Duodenal mucosa (tissue), 2 donors: Measurements from ENCODE around the gene RTN1.

Experiments
- H3K27ac ChIP-seq: one replicate; pipeline ENCODE4 v1.7.0; 2013; ENCODE audit warnings: low read depth, low read length
- H3K27me3 ChIP-seq, 2 donors: one replicate each; pipeline ENCODE4 v1.7.0; 2013; ENCODE audit warnings: low read length in 2 of 2, control low read depth in 1 of 2; ENCODE audit not compliant: insufficient read depth in 2 of 2, control insufficient read depth in 1 of 2
- H3K36me3 ChIP-seq, 2 donors: one replicate each; pipeline ENCODE4 v1.7.0; 2013; ENCODE audit warnings: low read length in 2 of 2, control low read depth in 1 of 2; ENCODE audit not compliant: insufficient read depth in 2 of 2, control insufficient read depth in 1 of 2
- H3K4me1 ChIP-seq, 2 donors: one replicate each; pipeline ENCODE4 v1.7.0; 2013; ENCODE audit warnings: low read length in 2 of 2, control low read depth in 1 of 2; ENCODE audit not compliant: insufficient read depth in 2 of 2, control insufficient read depth in 1 of 2
- H3K4me3 ChIP-seq, 2 donors: one replicate each; pipeline ENCODE4 v1.7.0; 2013; ENCODE audit warnings: low read length in 2 of 2, low read depth in 1 of 2
- H3K9ac ChIP-seq, 2 donors: one replicate each; pipeline ENCODE4 v1.7.0; 2013; ENCODE audit warnings: low read length in 2 of 2, low read depth in 1 of 2
- H3K9me3 ChIP-seq, 2 donors: one replicate each; pipeline ENCODE4 v1.7.0; 2013; ENCODE audit warnings: low read length in 2 of 2, control low read depth in 1 of 2; ENCODE audit not compliant: control insufficient read depth in 1 of 2

The RTN1 gene

DNA sequence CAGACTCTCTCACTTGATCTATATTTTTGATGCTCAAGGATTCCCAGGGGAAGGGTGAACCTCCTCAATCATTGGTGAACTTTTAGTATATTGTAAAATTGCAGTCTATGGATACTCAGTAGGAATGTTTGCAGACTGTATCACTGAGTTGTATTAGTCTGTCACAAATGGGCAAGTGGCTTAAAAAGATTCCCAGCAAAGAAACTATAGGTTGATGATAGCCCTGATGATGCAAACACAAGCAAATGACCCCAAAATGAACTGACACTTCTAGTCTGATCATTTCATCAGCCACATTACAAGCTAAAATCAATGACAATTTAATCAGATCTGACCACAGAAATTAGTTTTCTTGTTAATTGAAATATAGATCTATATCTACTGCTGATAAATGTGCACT lies 59.5 kb downstream of the RTN1 start:
- Histone ChIP-seq H3K27ac (no peak overlapping the region), H3K9me3 (no peaks in the 10 kb centered on the region), H3K9ac (no peak overlapping the region), H3K4me1 (no peaks in the 10 kb centered on the region), H3K27me3 (no peaks in the 10 kb centered on the region), H3K4me3 (no peak overlapping the region), H3K36me3 (no peaks in the 10 kb centered on the region)

- no peaks in the 10 kb centered on the region for H3K27me3 ChIP-seq
- H3K36me3 ChIP-seq, result no peaks in the 10 kb centered on the region
- H3K9ac ChIP-seq, result no peak overlapping the region
These were observed 67.5 kb downstream of the RTN1 start for GRCh38 chr14:59803052-59803540.

DNA sequence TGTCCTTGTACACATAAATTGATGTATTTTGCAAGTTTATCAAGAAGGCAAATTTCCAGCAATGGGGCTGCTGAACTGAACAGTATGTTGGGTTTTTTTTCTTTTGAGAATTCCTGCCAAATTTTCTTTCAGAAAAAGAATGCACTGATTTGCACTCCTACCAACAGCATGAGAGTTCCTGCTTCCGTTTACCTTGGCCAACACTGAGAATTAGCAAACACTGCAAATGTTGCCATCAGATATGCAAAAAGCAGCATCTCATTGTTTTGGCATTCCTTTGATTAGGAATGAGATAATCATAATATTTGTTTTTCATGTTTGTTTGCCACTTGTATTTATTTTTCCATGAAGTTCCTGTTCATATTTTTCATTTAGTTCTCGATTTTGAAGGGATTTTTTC lies 82.4 kb downstream of the RTN1 start:
- H3K36me3 ChIP-seq, result no peaks in the 10 kb centered on the region
- no peak overlapping the region for H3K4me3 ChIP-seq
- H3K4me1 ChIP-seq, result no peaks in the 10 kb centered on the region
- no peaks in the 10 kb centered on the region for H3K9me3 ChIP-seq
- no peaks in the 10 kb centered on the region for H3K27me3 ChIP-seq
- H3K9ac ChIP-seq, result no peak overlapping the region
- H3K27ac ChIP-seq, result no peak overlapping the region

More at GRCh38 chr14:59803052-59803540, 67.5 kb downstream of the RTN1 start:
- H3K9me3 ChIP-seq, result no peaks in the 10 kb centered on the region
- H3K27ac ChIP-seq, result no peak overlapping the region
- no peaks in the 10 kb centered on the region for H3K4me1 ChIP-seq
- H3K4me3 ChIP-seq, result no peak overlapping the region

DNA sequence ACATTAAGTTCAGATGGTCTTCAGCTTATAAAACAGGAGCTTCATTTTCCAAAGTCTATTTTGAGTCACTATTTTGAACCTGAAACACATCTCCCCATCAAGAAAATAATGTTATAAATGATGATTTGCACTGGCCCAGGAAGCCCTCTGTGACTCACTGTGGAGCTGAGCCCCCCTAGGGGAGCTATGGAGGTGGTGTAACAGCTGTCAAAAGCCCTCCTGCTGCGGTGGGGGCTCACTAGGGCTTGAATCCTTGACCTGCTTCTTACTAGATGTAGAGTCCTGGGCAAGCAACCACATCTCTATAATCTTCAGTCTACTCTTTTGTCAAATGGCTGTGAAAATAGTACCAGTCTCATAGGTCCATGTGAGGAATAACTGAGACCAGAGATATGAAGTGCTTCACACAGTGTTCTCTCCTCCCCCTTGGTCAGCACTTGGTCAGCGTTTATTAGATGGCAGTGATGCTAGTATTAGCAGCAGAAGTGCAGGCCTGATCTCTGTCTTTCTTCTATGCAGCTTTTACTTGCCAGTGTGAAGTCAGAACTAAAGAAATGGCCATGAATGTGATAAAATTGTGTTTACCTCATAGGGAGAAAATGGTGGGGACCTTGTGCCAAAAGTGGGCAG lies 83.4 kb downstream of the RTN1 start:
- no peak overlapping the region for H3K4me3 ChIP-seq

DNA sequence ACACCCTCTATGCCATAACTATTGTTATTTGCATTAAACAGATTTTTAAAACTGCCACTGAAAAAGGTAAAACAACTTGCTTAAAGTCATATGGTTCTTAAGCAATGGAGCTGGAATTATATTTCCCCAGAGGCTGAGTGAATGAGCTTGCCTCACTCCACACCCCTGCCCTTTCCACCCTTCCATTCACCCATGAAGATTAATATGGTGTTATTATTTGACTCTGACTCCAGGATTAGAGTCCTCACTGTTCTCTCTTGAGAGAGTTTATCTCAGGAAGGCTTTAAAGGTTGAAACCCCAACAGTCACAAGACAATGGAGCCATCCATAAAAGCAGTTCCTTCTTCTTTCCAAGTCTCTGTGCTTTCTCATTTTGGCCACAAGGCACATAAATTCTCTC lies 84.9 kb downstream of the RTN1 start:
- Histone ChIP-seq H3K4me3 (no peak overlapping the region), H3K9me3 (no peaks in the 10 kb centered on the region), H3K4me1 (no peaks in the 10 kb centered on the region), H3K36me3 (no peaks in the 10 kb centered on the region), H3K9ac (no peak overlapping the region), H3K27me3 (no peaks in the 10 kb centered on the region), H3K27ac (no peak overlapping the region)

More for the DNA sequence above, 83.4 kb downstream of the RTN1 start:
- H3K27me3 ChIP-seq, result no peaks in the 10 kb centered on the region
- no peaks in the 10 kb centered on the region for H3K9me3 ChIP-seq
- no peak overlapping the region for H3K9ac ChIP-seq
- no peak overlapping the region for H3K27ac ChIP-seq
- H3K4me1 ChIP-seq, result no peaks in the 10 kb centered on the region
- no peaks in the 10 kb centered on the region for H3K36me3 ChIP-seq

DNA sequence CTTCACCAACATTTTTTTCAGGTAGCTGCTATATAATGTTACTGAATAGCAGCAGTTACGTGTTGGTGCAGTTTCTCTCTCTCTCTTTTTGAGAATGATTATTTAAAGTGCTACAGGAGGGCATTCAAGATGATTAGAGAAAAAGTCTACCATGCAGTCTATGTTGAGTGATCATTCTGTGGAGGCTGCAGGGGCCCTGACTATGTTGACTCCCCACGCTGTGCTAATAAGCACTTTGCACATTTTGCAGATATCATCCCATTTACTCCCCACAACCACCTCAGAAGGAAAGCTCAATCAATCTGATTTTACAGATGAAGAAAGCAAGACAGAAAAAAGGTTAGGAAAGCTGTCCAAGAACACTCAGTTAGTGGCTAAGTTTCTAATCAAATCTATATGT lies 87.8 kb downstream of the RTN1 start:
- H3K4me3 ChIP-seq, result no peak overlapping the region
- no peaks in the 10 kb centered on the region for H3K27me3 ChIP-seq
- no peak overlapping the region for H3K9ac ChIP-seq
- no peak overlapping the region for H3K27ac ChIP-seq
- H3K36me3 ChIP-seq, result no peaks in the 10 kb centered on the region
- no peaks in the 10 kb centered on the region for H3K4me1 ChIP-seq
- H3K9me3 ChIP-seq, result no peaks in the 10 kb centered on the region

DNA sequence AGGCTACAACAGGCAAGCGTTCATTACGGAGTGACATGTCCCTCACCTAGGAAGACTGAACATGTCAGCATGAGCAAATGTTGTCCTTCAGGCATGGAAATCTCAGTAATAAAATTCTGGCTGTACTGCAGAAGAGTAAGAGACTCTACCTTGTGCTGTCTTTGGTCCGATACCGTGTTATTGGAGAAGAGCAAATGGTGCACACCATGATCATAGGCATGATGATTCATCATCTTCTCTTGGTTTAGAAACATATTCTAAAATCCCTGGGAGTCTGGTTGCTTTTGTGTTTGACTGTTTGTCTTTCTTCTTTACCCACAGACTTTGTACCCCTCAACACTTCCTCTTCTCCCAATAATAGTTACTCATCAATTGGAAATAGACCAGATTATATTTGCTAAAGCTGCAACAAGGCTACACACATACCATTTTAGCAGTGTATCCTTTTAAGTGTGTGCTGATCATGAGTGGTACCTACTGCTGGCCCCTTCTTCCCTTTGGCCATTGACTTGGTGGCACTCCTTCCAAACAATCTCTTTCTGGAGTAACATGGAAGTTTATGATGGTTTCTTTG lies 93.5 kb downstream of the RTN1 start:
- H3K27ac ChIP-seq, result no peak overlapping the region
- no peak overlapping the region for H3K4me3 ChIP-seq
- H3K9me3 ChIP-seq, result no peaks in the 10 kb centered on the region
- H3K27me3 ChIP-seq, result no peaks in the 10 kb centered on the region
- H3K36me3 ChIP-seq, result no peaks in the 10 kb centered on the region
- H3K9ac ChIP-seq, result no peak overlapping the region
- no peaks in the 10 kb centered on the region for H3K4me1 ChIP-seq

DNA sequence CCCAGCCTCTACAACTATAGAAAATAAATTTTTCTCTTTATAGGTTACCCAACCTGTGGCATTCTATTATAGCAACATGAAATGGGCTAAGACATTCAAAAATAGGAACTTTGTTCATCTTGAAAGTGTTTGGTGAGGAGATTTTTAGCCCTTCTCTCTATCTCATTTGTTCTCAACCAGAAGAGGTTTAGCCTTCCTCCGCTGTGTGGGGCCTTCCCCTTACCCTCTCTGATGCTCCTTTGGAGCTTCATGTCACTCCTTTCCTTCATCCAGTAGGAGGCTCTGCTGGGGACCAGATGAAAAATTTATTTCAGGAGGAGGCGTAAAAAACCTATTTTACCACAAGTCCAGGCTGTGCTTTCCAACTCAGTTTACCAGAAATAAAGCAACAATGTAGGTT lies 94.1 kb downstream of the RTN1 start:
- no peaks in the 10 kb centered on the region for H3K36me3 ChIP-seq
- H3K9me3 ChIP-seq, result no peaks in the 10 kb centered on the region
- no peak overlapping the region for H3K4me3 ChIP-seq
- no peaks in the 10 kb centered on the region for H3K4me1 ChIP-seq
- H3K9ac ChIP-seq, result no peak overlapping the region
- no peak overlapping the region for H3K27ac ChIP-seq
- no peaks in the 10 kb centered on the region for H3K27me3 ChIP-seq

- H3K4me3 ChIP-seq, result no peak overlapping the region
- H3K9me3 ChIP-seq, result no peaks in the 10 kb centered on the region
- no peak overlapping the region for H3K27ac ChIP-seq
- H3K4me1 ChIP-seq, result no peaks in the 10 kb centered on the region
- no peak overlapping the region for H3K9ac ChIP-seq
- H3K36me3 ChIP-seq, result no peaks in the 10 kb centered on the region
- no peaks in the 10 kb centered on the region for H3K27me3 ChIP-seq
These were observed 98.3 kb downstream of the RTN1 start for GRCh38 chr14:59772233-59772632.

- H3K4me1 ChIP-seq, result no peaks in the 10 kb centered on the region
- no peak overlapping the region for H3K9ac ChIP-seq
- no peaks in the 10 kb centered on the region for H3K27me3 ChIP-seq
- no peaks in the 10 kb centered on the region for H3K36me3 ChIP-seq
- H3K9me3 ChIP-seq, result no peaks in the 10 kb centered on the region
- H3K4me3 ChIP-seq, result no peak overlapping the region
- no peak overlapping the region for H3K27ac ChIP-seq
These were observed 99.0 kb downstream of the RTN1 start for GRCh38 chr14:59771577-59771976.
